GM18870 (cell line): ENCODE results near the gene CACNA1C.

Experiments used
- ATAC-seq: cut with Tn5 transposase; IDR thresholded peaks from one replicate; pipeline ENCODE4 v1.9.1; 2021; ENCODE audit warnings: moderate library complexity; ENCODE audit not compliant: unreplicated experiment

CACNA1C gene

DNA sequence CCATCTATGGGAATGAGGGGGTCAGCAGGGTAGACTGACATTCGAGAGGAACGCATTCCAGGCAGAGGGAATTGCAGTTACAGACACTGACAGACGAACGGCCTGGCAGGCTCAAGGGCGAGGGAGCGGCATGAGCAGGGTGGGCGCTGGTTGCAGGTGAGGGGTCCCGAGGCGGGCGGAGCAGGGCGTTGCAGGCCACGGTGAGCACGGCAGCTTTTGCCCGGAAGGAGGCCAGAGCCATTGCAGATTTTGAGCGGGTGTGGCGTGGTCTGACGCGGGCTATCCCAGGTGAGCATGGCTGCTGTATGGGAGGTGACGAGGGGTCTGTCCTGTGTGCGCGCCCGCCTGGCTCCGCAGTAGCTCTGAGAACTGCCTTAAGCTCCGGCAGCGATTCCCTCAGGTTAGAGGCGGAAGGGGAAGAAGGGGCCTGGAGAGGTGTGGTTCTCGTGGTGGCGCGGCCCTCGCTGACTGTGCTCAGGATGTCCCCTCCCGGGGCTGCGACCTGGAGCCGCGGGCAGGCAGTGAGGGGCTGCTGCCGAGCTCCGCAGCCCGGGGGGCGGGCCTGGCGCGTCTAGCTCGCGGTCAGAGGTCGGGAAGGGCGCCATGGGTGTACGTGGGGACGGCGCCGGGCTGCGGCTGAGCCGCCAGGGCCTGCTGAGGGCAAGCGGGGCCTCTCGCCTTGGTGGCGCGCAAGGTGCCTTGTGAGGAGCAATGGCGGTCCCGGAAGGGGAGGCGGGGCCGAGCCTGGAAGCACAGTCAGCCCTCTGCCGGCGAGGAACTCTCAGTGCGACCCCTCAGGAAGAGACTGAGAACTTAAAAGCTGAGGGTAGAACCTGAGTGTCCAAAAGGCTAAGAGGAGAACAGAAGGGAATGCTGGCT lies 177.1 kb downstream of the CACNA1C start:
- ATAC-seq, result no peak

DNA sequence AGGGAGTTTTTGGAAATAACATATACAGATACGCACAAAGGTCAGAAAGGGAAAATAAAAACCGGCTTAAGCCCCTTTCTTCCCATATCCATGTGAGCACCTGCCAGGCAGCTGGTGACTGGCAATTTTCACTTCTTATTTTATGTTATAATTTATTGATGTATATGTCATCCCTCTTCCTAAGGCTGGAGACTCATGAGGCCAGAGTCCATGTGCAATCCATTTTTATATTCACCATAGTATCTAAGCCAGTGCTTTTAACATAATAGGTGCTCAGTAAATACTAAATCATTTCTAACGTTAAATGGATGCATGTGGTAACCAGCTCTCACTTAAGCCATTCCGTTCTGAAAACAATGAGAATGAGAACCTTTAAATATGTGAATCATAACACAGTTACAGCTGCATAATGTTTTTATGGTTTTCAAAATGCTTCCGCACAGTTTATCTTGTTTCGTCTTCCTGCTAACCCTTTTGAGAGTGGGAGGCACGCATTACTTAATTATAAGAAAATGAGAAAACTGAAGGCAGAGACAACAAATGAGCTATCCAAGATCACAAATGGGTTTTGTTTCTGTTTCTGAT lies 178.3 kb downstream of the CACNA1C start:
- ATAC-seq, result no peak

DNA sequence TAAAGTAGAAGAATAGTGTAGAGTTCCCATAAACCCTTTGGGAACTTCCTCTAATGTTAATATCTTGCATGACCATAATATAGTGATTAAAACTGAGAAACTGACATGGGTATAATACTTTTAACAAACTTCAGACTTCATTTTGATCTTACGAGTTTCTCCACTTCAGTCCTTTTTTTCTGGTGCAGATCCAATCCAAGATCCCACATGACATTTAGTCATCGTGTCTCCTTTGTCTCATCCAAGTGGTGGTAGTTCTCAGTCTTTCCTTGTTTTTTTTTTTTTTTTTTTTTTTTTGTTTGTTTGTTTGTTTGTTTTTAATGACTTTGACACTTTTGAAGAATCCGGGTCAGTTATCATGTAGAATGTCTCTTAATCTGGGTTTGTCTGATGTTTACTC lies 179.2 kb downstream of the CACNA1C start:
- ATAC-seq, result no peak

DNA sequence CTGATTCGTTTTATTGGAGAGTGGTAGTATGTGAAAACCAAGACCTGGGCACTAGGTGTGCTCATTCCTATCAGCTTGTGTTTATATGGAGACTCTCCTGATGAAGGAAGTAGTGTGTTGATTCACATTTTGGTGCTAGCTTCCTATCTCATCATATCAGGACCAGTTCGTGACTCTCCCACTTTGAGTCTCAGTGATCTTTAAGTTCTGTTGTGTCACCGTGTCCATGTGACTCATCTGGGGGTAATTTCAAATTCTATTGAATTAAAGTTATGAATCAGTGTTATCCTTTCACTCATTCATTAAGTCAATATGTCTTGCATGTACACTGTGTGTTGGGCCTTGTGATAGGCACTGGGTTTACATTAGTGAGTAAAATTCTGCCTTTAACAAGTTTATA lies 180.2 kb downstream of the CACNA1C start:
- ATAC-seq, result no peak

DNA sequence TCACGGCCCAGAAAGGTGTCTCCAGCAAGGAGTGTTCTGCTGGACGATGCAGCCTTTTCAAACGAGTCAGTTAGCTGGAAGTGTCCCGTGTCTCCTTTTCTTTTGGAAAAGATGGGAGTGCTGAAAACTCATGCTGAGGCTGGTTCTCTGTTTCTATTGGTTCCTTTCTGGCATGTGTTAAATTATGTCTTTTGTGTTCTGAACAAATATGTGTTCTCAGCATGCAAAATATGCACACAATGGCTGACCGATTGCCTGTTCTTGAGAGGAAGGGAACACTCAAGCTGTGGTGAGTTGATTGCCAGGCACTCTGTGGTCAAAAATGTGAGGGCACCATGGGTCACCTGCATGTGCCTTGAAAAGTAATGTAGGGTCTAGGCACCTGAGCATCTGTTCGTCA lies 181.3 kb downstream of the CACNA1C start:
- no peak for ATAC-seq

DNA sequence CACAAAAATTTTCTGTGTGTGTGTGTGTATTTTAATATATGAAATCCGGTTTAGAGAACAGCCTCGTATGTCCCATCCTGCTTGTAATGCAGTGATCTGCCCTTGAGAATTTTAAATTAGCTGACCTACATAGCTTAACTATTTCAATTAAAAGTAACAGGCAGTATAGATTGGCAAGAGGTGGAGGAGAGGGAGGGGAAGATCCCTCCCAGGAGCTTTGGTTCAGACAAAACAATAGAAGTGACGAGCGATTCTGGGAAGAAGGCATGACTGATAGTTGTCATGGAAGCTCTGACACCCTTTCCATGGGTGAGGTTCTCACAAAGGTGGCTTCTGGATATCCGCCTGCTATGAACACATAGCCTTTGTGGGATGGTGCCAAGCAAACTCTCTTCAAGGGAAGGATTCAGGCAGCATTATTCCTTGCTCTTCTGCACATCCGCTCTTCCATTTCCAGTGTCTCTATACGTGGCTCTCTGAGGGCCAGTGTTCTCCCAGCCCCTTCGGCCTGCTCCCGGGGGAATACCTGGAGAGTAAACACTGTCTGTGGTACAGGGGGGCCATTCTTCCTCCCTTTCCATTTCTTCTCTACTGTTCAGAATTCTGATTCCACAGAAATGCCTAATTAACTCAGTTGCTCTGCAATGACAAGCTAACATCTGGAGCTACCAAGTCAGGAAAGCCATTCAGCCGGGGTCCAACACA lies 182.0 kb downstream of the CACNA1C start:
- ATAC-seq, result no peak

DNA sequence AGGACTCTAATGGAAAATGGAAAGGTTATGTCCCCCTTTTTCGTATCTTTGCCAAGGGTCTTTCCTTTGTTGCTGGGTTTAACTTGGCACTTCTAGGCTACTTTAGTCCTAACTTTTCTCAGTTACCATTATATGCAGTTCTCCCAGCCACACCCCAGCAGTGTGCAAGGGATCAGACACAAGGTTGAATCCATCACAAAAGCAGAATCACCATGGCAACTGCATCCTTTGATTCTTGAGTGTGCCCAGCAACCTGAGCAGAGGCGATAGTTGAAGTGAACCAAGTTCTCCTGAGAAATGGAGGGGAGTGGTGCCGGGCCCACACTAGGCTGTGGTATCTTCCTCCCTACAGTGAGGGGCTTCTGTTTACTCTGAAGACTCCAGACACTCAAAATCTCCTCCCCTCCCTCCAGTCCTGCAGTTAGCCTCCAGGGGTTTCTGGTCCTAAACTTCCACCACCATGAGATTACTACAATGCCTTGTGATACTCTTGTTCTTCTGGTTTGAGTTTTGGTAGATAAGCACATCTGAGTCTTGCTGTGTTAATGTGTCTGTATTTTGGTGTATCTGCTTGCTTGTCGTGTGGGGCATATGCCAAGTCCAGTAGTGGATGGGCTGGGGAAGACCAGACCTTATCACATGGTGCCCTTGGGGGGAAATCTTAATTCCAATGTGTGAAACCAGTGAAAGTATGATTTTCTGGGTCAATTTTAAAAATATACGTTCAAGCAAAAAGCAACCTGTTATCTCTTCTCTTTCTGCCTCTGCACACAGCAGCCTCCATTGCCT lies 183.9 kb downstream of the CACNA1C start:
- ATAC-seq, result no peak

DNA sequence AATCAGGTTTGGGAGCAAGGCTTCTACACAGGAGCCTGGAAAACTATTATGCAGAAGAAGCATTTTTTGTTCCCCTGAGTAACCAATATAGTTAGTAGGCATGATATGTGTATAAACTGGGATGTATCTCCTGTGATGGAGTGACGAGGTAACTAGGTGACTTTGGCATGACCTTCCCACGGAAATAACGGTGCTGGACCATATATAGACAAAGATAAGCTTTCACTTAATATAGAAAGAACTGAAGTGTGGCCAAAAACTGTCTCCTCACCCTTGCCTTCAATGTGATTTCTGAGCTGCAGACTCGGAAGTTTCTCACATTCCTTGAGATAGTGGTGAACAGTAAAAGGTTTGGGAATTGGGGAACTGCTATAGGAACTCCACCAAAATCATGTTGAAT lies 185.3 kb downstream of the CACNA1C start:
- ATAC-seq, result no peak

DNA sequence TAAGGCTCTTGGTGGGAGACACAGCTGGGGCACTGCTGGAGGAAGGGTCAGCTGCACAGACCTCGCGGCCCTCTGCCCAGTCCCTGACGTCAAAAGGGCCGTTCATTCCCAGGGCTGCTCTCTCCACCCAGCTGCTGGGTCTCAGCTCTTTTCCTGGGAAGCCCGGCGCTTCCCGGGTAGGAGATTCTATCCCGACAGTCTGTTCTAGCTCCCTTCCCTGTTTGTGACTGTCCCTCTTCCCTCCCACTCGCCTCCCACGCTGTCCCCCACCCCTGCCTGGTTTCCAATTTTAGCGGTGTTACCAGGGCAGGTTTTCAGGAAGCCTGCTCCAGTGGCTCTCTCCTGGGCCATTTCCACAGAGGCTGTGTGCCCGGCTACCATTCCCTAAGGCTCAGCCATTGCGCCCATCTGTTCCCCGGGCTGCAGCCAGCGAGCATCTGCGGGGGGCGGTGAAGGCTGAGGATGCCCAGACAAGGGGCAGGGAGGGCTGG lies 186.6 kb downstream of the CACNA1C start:
- no peak for ATAC-seq

DNA sequence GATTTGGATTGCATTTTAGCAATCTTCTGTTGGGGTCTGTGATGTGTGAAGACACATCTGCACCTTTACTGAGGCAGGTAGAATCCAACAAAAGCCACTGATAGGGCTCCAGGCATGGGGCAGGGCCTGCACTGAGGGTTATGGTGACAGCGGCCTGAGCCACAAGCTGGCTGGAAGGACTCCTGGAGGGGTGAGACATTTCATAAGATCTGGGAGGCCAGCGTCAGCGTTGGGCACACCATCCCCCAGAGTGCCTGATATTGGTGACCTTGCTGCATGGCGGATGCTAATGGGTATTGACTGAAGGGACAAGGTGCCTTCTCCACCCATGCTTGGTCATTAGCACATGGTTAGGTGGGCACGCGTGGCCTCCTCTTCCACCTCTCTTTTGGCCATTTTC lies 187.6 kb downstream of the CACNA1C start:
- no peak for ATAC-seq

DNA sequence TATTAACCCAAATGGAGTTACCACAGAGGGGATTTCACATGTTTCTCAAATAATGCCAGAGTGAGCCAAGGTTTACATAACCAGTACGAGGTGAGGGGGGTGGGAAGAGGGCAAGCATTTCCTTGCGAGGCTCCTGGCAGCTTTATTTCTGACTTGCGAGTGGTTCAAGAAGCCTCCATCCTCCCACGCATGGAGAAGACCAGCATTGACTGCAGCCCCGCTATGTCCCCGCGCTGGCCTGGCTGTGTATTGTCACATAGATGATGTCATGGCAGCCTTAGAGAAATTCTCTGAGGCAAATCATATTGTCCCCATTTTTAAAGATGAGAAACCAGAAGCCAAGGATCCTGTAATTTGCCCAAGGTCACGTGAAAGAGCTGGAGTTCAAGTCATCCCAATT lies 188.2 kb downstream of the CACNA1C start:
- no peak for ATAC-seq

DNA sequence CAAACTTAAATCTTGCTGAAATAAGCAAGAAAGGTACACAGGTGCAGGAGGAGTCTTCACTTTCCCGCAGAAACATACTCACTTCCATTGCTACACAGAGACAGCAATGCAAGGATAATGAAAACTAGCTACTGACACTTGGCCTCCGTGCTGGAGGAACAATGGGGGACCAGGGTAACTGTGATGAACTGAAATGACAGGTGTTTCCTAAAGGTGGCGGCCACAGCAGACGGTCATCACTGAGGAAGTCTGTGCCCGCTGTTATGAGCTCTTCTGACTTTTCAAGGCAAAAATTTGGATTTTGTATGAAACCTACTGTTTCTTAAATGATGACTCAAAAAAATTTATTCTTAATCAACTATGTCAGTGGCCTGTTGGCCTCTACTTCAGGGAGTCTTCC lies 189.4 kb downstream of the CACNA1C start:
- no peak for ATAC-seq

DNA sequence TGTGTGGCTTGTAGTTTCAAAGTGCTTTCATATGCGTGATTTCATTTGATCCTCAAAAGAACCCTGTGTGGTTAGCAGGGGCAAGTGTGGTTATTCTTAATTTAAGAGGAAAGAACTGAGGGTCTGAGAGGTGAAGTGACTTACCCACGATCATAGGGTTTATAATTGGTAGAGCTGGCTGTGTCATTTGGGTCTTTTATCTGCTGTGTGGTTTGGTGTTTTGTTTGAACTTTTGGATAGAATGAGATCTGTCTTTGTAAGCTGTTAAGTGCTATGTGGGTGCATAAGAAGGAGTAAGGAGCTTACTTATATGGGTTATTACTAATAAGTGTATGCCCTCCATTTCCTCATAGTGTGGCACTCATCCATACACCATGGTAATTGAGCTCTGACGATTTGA lies 190.0 kb downstream of the CACNA1C start:
- no peak for ATAC-seq

DNA sequence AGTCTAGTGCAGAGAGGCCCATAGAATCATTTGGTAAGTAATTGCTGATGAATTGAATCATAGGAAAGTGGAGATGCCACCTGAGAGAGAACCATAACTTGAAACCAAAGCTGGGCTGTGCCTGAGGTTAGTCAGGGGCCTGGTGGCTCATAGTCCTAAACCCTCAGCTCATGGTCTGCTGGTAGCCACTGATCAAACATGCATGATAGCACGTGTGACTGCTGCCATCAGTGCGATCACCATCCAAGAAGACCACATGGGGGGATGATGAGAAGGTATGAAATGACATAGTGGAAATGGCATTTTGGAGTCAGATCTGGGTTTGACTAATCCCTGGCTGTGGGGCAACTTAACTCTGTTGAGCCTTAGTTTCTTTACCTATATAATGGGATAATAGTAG lies 190.5 kb downstream of the CACNA1C start:
- no peak for ATAC-seq

DNA sequence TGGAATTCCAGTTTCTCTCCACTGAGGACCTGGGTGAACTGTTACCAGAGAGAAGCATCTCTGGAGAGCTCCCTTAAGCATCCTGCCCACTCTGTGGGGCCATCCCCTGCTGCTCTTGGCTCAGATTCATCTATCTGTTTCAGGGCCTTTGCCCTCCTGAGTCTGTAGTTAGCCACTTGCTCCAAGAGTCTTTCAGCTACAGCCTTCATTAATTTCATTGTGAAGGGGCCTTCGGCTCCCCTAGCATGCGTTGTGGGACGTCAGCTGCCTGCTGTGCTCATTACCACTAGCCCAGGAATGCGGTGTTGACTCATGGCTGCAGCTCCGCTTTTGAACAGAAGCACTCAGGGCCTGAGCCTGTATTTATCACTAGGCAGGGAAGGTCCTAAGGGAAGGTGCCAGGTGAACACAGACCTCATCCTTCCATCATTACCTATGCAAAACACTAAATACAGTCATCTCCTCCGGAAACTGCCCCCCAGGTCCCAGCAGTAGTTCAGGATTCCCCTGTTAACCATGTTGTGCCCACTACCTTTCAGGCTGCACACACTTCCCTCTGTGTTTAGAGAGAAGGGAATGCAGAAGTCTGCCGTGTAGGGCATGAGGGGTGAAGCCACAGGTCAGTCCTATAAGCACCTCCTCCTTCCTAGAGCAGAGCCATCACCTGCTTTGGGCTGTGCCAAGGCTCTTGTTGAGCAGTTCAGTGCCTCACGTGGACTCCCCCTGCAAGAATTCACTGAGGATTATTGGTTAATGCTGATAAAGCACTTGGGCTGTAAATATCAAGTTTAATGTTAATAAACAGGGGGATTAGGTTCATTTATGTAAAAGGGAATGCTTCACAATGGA lies 191.4 kb downstream of the CACNA1C start:
- ATAC-seq, result no peak

DNA sequence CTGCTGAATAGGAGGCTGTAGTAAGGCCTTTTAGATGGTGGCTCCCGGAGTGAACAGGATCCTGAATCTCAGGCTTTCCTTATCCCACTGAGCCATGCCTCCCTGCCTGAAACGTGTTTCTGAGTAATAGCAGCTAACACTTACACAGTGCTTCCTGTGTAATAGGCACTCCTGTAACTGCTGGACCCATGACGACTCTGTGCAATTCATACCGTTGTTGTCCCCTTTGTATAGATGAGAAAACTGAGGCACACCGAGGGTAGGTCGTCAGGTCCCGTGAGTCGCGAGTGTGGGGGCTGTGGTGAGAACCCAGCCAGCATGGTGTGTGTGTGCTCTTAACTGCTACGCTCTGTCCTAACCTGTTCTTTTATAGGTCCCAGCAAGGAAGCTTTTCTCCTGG lies 193.6 kb downstream of the CACNA1C start:
- ATAC-seq, result no peak

DNA sequence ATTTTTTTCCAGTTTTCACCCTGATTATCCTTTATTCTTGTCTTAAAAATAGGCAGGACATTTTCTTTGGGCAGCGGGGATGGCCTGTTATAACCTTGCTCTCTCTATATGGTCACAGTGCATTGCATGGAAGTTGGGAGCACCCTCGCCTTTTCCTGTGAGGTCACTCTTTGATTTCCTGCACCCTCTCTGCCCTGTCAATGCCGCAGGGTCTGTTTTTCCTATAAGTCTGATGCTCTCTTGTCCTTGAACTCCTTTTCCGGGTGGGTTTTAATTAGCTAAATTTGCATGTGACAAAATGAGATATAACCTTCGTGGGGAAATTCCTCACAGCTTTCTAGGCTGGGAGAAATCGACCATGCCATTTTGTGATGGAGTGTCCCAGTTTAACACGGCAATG lies 194.3 kb downstream of the CACNA1C start:
- ATAC-seq, result no peak

DNA sequence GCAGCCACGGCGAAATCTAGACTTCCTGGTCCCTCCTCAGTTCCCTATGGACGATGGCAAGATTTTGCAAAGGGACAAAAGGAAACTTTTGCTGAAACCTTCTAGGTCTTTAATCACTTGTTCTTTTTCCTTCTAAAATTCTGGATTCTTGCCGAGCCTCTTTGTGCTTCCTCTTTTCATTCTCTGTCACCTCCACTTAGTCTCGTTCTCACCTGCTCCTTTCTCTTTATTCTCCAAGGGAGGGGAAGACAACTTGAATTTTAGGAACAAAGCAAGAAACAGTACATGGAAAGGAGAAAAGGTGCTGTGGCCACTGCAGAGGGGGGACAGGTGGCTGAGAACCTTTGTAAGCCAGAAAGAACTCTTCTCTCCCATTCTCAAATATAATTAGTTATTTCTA lies 194.8 kb downstream of the CACNA1C start:
- no peak for ATAC-seq

DNA sequence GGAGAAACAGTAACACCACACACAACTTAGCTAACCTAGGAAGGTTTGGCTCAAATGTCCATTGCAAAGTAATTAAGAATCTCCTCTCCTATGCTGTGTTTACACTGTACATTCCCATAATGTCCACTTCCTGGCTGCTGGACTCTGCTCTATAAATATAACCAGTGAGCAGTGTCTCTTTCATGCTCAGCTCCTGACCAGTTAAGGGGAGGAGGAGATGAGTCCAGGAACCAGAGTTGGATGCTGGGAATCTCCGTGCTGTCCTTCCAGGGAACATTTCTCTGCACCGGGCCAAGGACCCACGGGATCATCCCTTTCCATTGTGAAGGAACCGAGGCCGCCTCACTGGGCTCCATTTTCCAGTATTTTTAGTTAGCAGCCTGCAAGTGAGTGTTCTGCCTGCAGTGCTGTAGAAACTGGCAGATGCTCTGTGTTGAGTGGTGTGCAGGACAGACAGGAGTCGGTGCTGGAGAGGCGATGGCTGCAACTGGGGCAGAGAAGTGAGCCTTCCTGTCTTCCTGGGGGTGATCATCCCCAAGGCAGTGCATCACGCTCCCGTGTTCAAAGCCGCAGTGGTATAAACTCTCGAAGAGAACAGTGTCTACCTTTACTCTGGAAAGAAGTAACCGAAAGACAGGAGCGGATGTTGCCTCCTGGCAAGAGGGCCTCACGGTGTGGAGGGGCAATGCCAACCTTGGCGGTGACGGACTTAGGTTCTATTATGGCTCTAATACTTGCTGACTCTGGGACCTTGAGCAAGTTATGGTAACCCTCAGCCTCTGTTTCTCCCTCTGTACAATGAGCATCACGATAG lies 195.5 kb downstream of the CACNA1C start:
- ATAC-seq, result no peak
